Measurements from ENCODE around the gene C4B. TPM values are rescaled to one million over a fixed set of nuclear protein-coding genes. Genes with fewer than 3 reads are reported as not detected.

C4B gene
- total RNA-seq, 2 donors from 2014 or later, result 45.4 to 121 TPM

- intact Hi-C loops (cut with DNase I), result no loop called here
- DNase-seq (ENCODE audit: low spot score), result peak; percentile 92
Measured at GRCh38 chr6:32070814-32071543, 56.4 kb downstream of the C4B start.

GRCh38 chr6:32073101-32073500 is 58.5 kb downstream of the C4B start:
- intact Hi-C loops (cut with DNase I), result no loop called here
- DNase-seq (ENCODE audit: low spot score), result no peak

- intact Hi-C loops (cut with DNase I), result no loop called here
- no peak for DNase-seq (ENCODE audit: low spot score)
Measured at GRCh38 chr6:32073613-32074012, 59.0 kb downstream of the C4B start.

- DNase-seq (ENCODE audit: low spot score), result no peak
- intact Hi-C loops (cut with DNase I), result no loop called here
Measured at GRCh38 chr6:32074996-32075532, 60.5 kb downstream of the C4B start.

- intact Hi-C loops (cut with DNase I), result no loop called here
Measured at GRCh38 chr6:32075781-32076180, 61.2 kb downstream of the C4B start.

GRCh38 chr6:32076321-32076809 is 61.8 kb downstream of the C4B start:
- intact Hi-C loops (cut with DNase I), result no loop called here
- DNase-seq (ENCODE audit: low spot score), result no peak

More at GRCh38 chr6:32075781-32076180, 61.2 kb downstream of the C4B start:
- DNase-seq (ENCODE audit: low spot score), result no peak

GRCh38 chr6:32079566-32080290 is 65.1 kb downstream of the C4B start:
- no peak for DNase-seq (ENCODE audit: low spot score)
- intact Hi-C loops (cut with DNase I), result no loop called here

- intact Hi-C loops (cut with DNase I), result no loop called here
- peak; percentile 95 for DNase-seq (ENCODE audit: low spot score)
Measured at GRCh38 chr6:32081168-32081990, 66.8 kb downstream of the C4B start.

GRCh38 chr6:32082478-32082877 is 67.9 kb downstream of the C4B start:
- DNase-seq (ENCODE audit: low spot score), result no peak
- intact Hi-C loops (cut with DNase I), result no loop called here

- intact Hi-C loops (cut with DNase I), result no loop called here
- DNase-seq (ENCODE audit: low spot score), result peak; percentile 93
Measured at GRCh38 chr6:32082935-32083334, 68.3 kb downstream of the C4B start.

GRCh38 chr6:32083812-32084768 is 69.5 kb downstream of the C4B start:
- DNase-seq (ENCODE audit: low spot score), result no peak
- intact Hi-C loops (cut with DNase I), result no loop called here

GRCh38 chr6:32084780-32085179 is 70.2 kb downstream of the C4B start:
- intact Hi-C loops (cut with DNase I), result no loop called here
- DNase-seq (ENCODE audit: low spot score), result no peak

Other genes with a start within 250 kb of the C4B start
- gene VWA7, start 237.5 kb upstream of the C4B start, total RNA-seq, result under 1 TPM; 0.37 to 0.48 TPM
- gene VARS1, start 219.0 kb upstream of the C4B start, total RNA-seq, result 10 to 100 TPM; 49.0 to 60.8 TPM
- 10 to 100 TPM; 38.7 to 39.7 TPM for gene LSM2, start 207.8 kb upstream of the C4B start, total RNA-seq
- gene HSPA1L, start 199.5 kb upstream of the C4B start, total RNA-seq, result 1 to 10 TPM; 1.4 to 1.7 TPM
- 100 to 1,000 TPM; 157 to 187 TPM for gene HSPA1A, start 199.3 kb upstream of the C4B start, total RNA-seq
- gene HSPA1B, start 187.1 kb upstream of the C4B start, total RNA-seq, result 100 to 1,000 TPM in 1 of 2 donors, 10 to 100 TPM in 1; 89.8 to 106 TPM
- gene NEU1, start 152.0 kb upstream of the C4B start, total RNA-seq, result 10 to 100 TPM; 22.2 to 29.0 TPM
- gene SLC44A4, start 135.8 kb upstream of the C4B start, total RNA-seq, result under 1 TPM; 0.33 to 0.65 TPM
- 10 to 100 TPM; 24.0 to 26.8 TPM for gene EHMT2, start 117.1 kb upstream of the C4B start, total RNA-seq
- 1 to 10 TPM; 3.6 to 4.2 TPM for gene ZBTB12, start 112.7 kb upstream of the C4B start, total RNA-seq
- 10 to 100 TPM; 14.0 to 59.6 TPM for gene C2, start 87.1 kb upstream of the C4B start, total RNA-seq
- 10 to 100 TPM; 35.8 to 83.3 TPM for gene CFB, start 68.7 kb upstream of the C4B start, total RNA-seq
- 10 to 100 TPM; 41.6 to 52.0 TPM for gene NELFE, start 55.8 kb upstream of the C4B start, total RNA-seq
- gene SKIC2, start 55.6 kb upstream of the C4B start, total RNA-seq, result 10 to 100 TPM; 41.6 to 42.9 TPM
- 10 to 100 TPM; 14.5 to 15.5 TPM for gene DXO, start 42.7 kb upstream of the C4B start, total RNA-seq
- 10 to 100 TPM; 27.5 to 51.7 TPM for gene C4A, start 32.7 kb upstream of the C4B start, total RNA-seq
- 1 to 10 TPM in 1 of 2 donors, under 1 TPM in 1; 0.56 to 2.5 TPM for gene CYP21A2, start 23.6 kb downstream of the C4B start, total RNA-seq
- gene TNXB, start 94.5 kb downstream of the C4B start, total RNA-seq, result 100 to 1,000 TPM; 189 to 407 TPM
- 10 to 100 TPM; 39.0 to 63.1 TPM for gene ATF6B, start 113.5 kb downstream of the C4B start, total RNA-seq
- 1 to 10 TPM; 2.0 to 2.8 TPM for gene FKBPL, start 115.5 kb downstream of the C4B start, total RNA-seq
- gene PRRT1, start 137.1 kb downstream of the C4B start, total RNA-seq, result 1 to 10 TPM; 2.6 to 3.6 TPM
- gene PPT2, start 139.3 kb downstream of the C4B start, total RNA-seq, result 10 to 100 TPM; 14.2 to 18.4 TPM
- 10 to 100 TPM; 16.9 to 19.2 TPM for gene EGFL8, start 149.8 kb downstream of the C4B start, total RNA-seq
- 10 to 100 TPM; 42.0 to 53.3 TPM for gene AGPAT1, start 161.3 kb downstream of the C4B start, total RNA-seq
- 10 to 100 TPM; 43.2 to 46.7 TPM for gene RNF5, start 163.6 kb downstream of the C4B start, total RNA-seq
- gene AGER, start 169.5 kb downstream of the C4B start, total RNA-seq, result 1 to 10 TPM; 4.6 to 7.3 TPM
- gene PBX2, start 175.4 kb downstream of the C4B start, total RNA-seq, result 10 to 100 TPM; 49.4 to 53.1 TPM
- gene GPSM3, start 177.8 kb downstream of the C4B start, total RNA-seq, result 10 to 100 TPM; 15.4 to 22.1 TPM
- gene NOTCH4, start 209.3 kb downstream of the C4B start, total RNA-seq, result 10 to 100 TPM; 17.3 to 24.1 TPM

Measured in posterior vena cava (tissue), 2 donors.